Measurements from ENCODE around the gene HERPUD1. TPM values are rescaled to one million over a fixed set of nuclear protein-coding genes. Genes with fewer than 3 reads are reported as not detected.

Gene HERPUD1
- total and polyA plus RNA-seq, 2 of the 13 experiments (the other 11 are each of a cell fraction or from before 2014, with no cell fraction given), result 96.2 to 323 TPM

DNA sequence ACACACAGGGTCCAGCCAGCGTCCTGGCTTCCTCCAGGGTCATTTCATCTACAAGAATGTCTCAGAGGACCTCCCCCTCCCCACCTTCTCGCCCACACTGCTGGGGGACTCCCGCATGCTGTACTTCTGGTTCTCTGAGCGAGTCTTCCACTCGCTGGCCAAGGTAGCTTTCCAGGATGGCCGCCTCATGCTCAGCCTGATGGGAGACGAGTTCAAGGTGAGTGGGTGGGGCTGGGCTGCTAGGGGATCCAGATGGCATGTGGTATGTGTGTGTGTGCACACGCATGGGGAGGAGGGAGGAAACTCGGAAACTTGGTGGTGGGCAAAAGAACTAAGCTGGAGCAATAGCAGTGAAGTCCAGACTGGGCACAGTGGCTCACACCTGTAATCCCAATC is 41.4 kb downstream of the HERPUD1 start (continued):
- TF ChIP-seq, protein P1, sequence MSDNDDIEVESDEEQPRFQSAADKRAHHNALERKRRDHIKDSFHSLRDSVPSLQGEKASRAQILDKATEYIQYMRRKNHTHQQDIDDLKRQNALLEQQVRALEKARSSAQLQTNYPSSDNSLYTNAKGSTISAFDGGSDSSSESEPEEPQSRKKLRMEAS (IDR thresholded peaks at IDR 0.05), result peak; percentile 62
- peak; percentile 32; the same call in 1 of the 2 replicates for TF ChIP-seq ZMYM3 (CRISPR knock-in tag; IDR thresholded peaks at IDR 0.05)
- TF ChIP-seq, protein P2, sequence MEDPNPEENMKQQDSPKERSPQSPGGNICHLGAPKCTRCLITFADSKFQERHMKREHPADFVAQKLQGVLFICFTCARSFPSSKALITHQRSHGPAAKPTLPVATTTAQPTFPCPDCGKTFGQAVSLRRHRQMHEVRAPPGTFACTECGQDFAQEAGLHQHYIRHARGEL (CRISPR knock-in tag; IDR thresholded peaks at IDR 0.05), result no peak; the same call in 1 of the 2 replicates
- TF ChIP-seq ASH2L (IDR thresholded peaks at IDR 0.05; ENCODE audit: insufficient read length, low read depth, low read length), result no peak
- TF ChIP-seq, protein P3, sequence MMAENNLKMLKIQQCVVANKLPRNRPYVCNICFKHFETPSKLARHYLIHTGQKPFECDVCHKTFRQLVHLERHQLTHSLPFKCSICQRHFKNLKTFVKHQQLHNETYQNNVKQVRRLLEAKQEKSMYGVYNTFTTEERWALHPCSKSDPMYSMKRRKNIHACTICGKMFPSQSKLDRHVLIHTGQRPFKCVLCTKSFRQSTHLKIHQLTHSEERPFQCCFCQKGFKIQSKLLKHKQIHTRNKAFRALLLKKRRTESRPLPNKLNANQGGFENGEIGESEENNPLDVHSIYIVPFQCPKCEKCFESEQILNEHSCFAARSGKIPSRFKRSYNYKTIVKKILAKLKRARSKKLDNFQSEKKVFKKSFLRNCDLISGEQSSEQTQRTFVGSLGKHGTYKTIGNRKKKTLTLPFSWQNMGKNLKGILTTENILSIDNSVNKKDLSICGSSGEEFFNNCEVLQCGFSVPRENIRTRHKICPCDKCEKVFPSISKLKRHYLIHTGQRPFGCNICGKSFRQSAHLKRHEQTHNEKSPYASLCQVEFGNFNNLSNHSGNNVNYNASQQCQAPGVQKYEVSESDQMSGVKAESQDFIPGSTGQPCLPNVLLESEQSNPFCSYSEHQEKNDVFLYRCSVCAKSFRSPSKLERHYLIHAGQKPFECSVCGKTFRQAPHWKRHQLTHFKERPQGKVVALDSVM (CRISPR knock-in tag; IDR thresholded peaks at IDR 0.05), result no peak
- TF ChIP-seq, protein P4, sequence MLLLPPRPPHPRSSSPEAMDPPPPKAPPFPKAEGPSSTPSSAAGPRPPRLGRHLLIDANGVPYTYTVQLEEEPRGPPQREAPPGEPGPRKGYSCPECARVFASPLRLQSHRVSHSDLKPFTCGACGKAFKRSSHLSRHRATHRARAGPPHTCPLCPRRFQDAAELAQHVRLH (CRISPR knock-in tag; IDR thresholded peaks at IDR 0.05; ENCODE audit: borderline replicate concordance, low read depth), result peak; percentile 47; the same call in 1 of the 2 replicates
- no peak for TF ChIP-seq NPAS2 (CRISPR knock-in tag; IDR thresholded peaks at IDR 0.05; ENCODE audit: borderline replicate concordance)
- no peak for TF ChIP-seq PAX8 (CRISPR knock-in tag; IDR thresholded peaks at IDR 0.05; ENCODE audit: borderline replicate concordance)
- TF ChIP-seq ZSCAN25 (CRISPR knock-in tag; IDR thresholded peaks at IDR 0.05), result no peak
- TF ChIP-seq, protein P5, sequence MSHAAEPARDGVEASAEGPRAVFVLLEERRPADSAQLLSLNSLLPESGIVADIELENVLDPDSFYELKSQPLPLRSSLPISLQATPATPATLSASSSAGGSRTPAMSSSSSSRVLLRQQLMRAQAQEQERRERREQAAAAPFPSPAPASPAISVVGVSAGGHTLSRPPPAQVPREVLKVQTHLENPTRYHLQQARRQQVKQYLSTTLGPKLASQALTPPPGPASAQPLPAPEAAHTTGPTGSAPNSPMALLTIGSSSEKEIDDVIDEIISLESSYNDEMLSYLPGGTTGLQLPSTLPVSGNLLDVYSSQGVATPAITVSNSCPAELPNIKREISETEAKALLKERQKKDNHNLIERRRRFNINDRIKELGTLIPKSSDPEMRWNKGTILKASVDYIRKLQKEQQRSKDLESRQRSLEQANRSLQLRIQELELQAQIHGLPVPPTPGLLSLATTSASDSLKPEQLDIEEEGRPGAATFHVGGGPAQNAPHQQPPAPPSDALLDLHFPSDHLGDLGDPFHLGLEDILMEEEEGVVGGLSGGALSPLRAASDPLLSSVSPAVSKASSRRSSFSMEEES (CRISPR knock-in tag; IDR thresholded peaks at IDR 0.05), result 0 out of 2 replicates have a peak, but pooled peaks have one; percentile 22
- TF ChIP-seq PHF5A (CRISPR knock-in tag; IDR thresholded peaks at IDR 0.05; ENCODE audit: low read depth, unreplicated experiment), result no peak
- no peak for TF ChIP-seq ZNF746 (CRISPR knock-in tag; IDR thresholded peaks at IDR 0.05)
- TF ChIP-seq SSRP1 (CRISPR knock-in tag; IDR thresholded peaks at IDR 0.05), result no peak
- TF ChIP-seq, protein P6, sequence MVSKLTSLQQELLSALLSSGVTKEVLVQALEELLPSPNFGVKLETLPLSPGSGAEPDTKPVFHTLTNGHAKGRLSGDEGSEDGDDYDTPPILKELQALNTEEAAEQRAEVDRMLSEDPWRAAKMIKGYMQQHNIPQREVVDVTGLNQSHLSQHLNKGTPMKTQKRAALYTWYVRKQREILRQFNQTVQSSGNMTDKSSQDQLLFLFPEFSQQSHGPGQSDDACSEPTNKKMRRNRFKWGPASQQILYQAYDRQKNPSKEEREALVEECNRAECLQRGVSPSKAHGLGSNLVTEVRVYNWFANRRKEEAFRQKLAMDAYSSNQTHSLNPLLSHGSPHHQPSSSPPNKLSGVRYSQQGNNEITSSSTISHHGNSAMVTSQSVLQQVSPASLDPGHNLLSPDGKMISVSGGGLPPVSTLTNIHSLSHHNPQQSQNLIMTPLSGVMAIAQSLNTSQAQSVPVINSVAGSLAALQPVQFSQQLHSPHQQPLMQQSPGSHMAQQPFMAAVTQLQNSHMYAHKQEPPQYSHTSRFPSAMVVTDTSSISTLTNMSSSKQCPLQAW (CRISPR knock-in tag; IDR thresholded peaks at IDR 0.05), result no peak
- no peak for TF ChIP-seq RBFOX2 (IDR thresholded peaks at IDR 0.05; ENCODE audit: low read depth, low read length)
- TF ChIP-seq, protein P7, sequence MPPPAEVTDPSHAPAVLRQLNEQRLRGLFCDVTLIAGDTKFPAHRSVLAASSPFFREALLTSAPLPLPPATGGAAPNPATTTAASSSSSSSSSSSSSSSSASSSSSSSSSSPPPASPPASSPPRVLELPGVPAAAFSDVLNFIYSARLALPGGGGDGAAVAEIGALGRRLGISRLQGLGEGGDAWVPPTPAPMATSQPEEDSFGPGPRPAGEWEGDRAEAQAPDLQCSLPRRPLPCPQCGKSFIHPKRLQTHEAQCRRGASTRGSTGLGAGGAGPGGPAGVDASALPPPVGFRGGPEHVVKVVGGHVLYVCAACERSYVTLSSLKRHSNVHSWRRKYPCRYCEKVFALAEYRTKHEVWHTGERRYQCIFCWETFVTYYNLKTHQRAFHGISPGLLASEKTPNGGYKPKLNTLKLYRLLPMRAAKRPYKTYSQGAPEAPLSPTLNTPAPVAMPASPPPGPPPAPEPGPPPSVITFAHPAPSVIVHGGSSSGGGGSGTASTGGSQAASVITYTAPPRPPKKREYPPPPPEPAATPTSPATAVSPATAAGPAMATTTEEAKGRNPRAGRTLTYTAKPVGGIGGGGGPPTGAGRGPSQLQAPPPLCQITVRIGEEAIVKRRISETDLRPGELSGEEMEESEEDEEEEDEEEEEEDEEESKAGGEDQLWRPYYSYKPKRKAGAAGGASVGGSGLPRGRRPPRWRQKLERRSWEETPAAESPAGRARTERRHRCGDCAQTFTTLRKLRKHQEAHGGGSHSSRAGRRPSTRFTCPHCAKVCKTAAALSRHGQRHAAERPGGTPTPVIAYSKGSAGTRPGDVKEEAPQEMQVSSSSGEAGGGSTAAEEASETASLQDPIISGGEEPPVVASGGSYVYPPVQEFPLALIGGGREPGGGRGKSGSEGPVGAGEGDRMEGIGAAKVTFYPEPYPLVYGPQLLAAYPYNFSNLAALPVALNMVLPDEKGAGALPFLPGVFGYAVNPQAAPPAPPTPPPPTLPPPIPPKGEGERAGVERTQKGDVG (CRISPR knock-in tag; IDR thresholded peaks at IDR 0.05; ENCODE audit: borderline replicate concordance), result peak; percentile 69; the same call in 1 of the 2 replicates
- TF ChIP-seq, protein P8, sequence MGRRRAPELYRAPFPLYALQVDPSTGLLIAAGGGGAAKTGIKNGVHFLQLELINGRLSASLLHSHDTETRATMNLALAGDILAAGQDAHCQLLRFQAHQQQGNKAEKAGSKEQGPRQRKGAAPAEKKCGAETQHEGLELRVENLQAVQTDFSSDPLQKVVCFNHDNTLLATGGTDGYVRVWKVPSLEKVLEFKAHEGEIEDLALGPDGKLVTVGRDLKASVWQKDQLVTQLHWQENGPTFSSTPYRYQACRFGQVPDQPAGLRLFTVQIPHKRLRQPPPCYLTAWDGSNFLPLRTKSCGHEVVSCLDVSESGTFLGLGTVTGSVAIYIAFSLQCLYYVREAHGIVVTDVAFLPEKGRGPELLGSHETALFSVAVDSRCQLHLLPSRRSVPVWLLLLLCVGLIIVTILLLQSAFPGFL (CRISPR knock-in tag; IDR thresholded peaks at IDR 0.05), result no peak
- 0 out of 2 replicates have a peak, but pooled peaks have one; percentile 30 for TF ChIP-seq KAT8 (CRISPR knock-in tag; IDR thresholded peaks at IDR 0.05)
- no peak for TF ChIP-seq STAT5B (CRISPR knock-in tag; IDR thresholded peaks at IDR 0.05)
- no peak for TF ChIP-seq NFYC (CRISPR knock-in tag; IDR thresholded peaks at IDR 0.05)
